Measurements from ENCODE around the gene CYLD.

CYLD gene

DNA sequence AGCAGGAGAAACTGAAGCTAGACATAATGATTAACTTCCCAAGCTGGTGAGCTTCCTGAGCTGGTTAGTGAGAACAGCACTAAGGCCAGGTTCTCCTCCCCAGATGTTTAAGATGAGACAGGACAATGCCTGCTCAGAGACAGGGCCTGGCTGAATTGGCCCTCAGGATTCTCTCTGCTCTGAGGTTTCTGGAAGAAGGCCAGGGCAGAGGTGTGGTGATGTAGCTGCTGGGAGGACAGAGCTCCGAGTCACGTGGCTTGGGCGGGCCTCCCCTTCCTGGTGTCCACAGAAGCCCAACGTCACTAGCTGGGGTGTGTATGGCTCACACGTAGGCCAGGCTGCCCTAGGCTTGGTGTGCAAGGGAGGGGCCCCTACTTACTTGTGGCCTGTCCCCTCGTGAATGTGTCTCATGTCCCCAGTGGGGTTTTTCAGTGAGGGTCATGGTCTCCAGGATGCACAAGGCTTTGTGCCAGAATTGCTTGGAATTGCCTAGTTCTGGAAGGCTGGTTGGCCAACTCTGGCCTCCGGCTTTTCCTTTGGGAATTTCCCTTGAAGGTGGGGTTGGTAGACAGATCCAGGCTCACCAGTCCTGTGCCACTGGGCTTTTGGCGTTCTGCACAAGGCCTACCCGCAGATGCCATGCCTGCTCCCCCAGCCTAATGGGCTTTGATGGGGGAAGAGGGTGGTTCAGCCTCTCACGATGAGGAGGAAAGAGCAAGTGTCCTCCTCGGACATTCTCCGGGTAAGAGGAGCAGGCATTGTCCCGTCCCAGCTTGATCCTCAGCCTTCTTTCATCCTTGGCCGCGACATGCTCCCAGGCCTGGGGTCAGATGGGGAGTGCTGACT is 45.1 kb upstream of the CYLD start:
- no peak for DNase-seq (ENCODE audit: insufficient read length, low spot score)
- FAIRE-seq = no peak
- TF ChIP-seq, protein P1, sequence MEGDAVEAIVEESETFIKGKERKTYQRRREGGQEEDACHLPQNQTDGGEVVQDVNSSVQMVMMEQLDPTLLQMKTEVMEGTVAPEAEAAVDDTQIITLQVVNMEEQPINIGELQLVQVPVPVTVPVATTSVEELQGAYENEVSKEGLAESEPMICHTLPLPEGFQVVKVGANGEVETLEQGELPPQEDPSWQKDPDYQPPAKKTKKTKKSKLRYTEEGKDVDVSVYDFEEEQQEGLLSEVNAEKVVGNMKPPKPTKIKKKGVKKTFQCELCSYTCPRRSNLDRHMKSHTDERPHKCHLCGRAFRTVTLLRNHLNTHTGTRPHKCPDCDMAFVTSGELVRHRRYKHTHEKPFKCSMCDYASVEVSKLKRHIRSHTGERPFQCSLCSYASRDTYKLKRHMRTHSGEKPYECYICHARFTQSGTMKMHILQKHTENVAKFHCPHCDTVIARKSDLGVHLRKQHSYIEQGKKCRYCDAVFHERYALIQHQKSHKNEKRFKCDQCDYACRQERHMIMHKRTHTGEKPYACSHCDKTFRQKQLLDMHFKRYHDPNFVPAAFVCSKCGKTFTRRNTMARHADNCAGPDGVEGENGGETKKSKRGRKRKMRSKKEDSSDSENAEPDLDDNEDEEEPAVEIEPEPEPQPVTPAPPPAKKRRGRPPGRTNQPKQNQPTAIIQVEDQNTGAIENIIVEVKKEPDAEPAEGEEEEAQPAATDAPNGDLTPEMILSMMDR (IDR thresholded peaks at IDR 0.05; ENCODE audit: insufficient read depth, missing control alignments) = no peak

- no peak for FAIRE-seq
Measured at GRCh38 chr16:50697421-50697715, 44.5 kb upstream of the CYLD start.

GRCh38 chr16:50697881-50698767 is 43.8 kb upstream of the CYLD start:
- TF ChIP-seq, protein P1 (IDR thresholded peaks at IDR 0.05; ENCODE audit: insufficient read depth, missing control alignments) = no peak
- FAIRE-seq = no peak
- DNase-seq (ENCODE audit: insufficient read length, low spot score) = no peak

More at GRCh38 chr16:50697421-50697715, 44.5 kb upstream of the CYLD start:
- no peak for DNase-seq (ENCODE audit: insufficient read length, low spot score)
- TF ChIP-seq, protein P1 (IDR thresholded peaks at IDR 0.05; ENCODE audit: insufficient read depth, missing control alignments) = no peak

DNA sequence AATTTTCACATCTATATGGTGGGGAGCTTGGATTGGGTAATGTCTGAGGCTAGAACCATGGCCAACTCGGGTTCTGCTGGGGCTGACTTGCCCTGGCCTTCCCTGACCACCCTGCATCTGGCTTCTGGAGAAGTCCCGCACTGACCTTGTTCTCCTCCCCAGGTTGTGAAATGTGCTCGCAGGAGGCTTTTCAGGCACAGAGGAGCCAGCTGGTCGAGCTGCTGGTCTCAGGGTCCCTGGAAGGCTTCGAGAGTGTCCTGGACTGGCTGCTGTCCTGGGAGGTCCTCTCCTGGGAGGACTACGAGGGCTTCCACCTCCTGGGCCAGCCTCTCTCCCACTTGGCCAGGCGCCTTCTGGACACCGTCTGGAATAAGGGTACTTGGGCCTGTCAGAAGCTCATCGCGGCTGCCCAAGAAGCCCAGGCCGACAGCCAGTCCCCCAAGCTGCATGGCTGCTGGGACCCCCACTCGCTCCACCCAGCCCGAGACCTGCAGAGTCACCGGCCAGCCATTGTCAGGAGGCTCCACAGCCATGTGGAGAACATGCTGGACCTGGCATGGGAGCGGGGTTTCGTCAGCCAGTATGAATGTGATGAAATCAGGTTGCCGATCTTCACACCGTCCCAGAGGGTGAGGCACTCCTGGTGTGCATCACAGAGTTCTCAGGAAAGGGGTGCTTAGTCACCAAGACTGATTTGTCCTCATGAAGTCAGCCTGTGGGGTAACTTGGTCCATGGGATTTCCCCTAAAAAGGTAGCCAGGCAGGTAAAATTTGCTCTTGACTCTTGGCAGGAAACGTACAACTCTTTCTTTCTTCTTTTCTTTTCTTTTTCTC is 42.3 kb upstream of the CYLD start:
- no peak for FAIRE-seq
- no peak for DNase-seq (ENCODE audit: insufficient read length, low spot score)
- TF ChIP-seq, protein P1 (IDR thresholded peaks at IDR 0.05; ENCODE audit: insufficient read depth, missing control alignments) = no peak

DNA sequence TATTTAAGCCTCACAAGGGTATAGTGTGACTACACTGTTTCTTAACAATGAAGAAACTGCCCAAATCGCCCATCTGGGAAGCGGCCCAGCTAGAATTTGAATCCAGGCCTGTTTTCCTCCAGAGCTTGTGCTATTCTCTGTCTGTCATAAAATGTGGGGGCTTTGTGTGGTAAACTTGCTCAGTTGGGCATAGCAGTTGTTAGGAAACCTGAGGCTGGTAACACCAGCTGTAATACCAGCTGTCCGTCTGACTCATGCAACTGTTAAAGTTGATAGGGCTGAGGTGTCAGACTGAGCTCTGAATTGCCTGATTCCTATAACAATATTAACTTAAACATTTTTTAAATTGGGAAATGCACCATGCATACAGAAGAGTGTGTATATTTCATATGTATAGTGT is 39.2 kb upstream of the CYLD start:
- FAIRE-seq (no peak), DNase-seq (ENCODE audit: insufficient read length, low spot score) (no peak)
- TF ChIP-seq, protein P1 (IDR thresholded peaks at IDR 0.05; ENCODE audit: insufficient read depth, missing control alignments) = no peak

GRCh38 chr16:50704245-50704644 is 37.6 kb upstream of the CYLD start:
- TF ChIP-seq, protein P1 (IDR thresholded peaks at IDR 0.05; ENCODE audit: insufficient read depth, missing control alignments) = no peak
- FAIRE-seq = no peak
- DNase-seq (ENCODE audit: insufficient read length, low spot score) = no peak

Measured in D721Med (cell line).